HepG2 (cell line): ENCODE results near the gene SRF. TPM values are rescaled to one million over a fixed set of nuclear protein-coding genes. Genes with fewer than 3 reads are reported as not detected.

ENCODE experiments used
- NR2F6 ChIP-seq, 2 experiments: IDR thresholded peaks; 2 replicates each; pipeline ENCODE4 v1.6.1; 2016; ENCODE audit warnings: antibody characterized with exemption in 1 of 2, mild to moderate bottlenecking in 1 of 2
- RAD51 ChIP-seq: fragments of 450-650 bp; IDR thresholded peaks from 2 replicates; pipeline ENCODE4 v1.6.1; 2016; ENCODE audit warnings: borderline replicate concordance
- RNF2 ChIP-seq: fragments of 450-650 bp; conservative IDR thresholded peaks from 2 replicates; pipeline ENCODE4 v1.6.1; 2016; ENCODE audit warnings: low read depth
- RORA ChIP-seq: sonication (generic); formaldehyde crosslinking; IDR thresholded peaks from 2 replicates; pipeline ENCODE4 v1.5.0; 2020; ENCODE audit warnings: mild to moderate bottlenecking, missing genetic modification reagents, moderate library complexity
- SP1 ChIP-seq, 2 experiments: fragments of 450-650 bp in 1 of 2; sonication (generic) in 1 of 2; formaldehyde crosslinking in 1 of 2; IDR thresholded peaks; 2 replicates each; pipeline versions ENCODE4 v1.4.0 to v1.6.1; 2016 to 2020; ENCODE audit warnings: missing genetic modification reagents in 1 of 2
- TAF1 ChIP-seq: sonication (generic); formaldehyde crosslinking; IDR thresholded peaks from 2 replicates; pipeline ENCODE4 v1.4.0; 2020; ENCODE audit warnings: missing genetic modification reagents
- ZNF101 ChIP-seq: sonication (generic); formaldehyde crosslinking; IDR thresholded peaks from 2 replicates; pipeline ENCODE4 v1.4.0; 2020; ENCODE audit warnings: mild to moderate bottlenecking, low read depth, missing genetic modification reagents, borderline replicate concordance
- ZNF44 ChIP-seq: sonication (generic); formaldehyde crosslinking; IDR thresholded peaks from 2 replicates; pipeline ENCODE4 v1.5.1; 2020; ENCODE audit warnings: mild to moderate bottlenecking, missing genetic modification reagents
- ZNF451 ChIP-seq: sonication (generic); formaldehyde crosslinking; IDR thresholded peaks from 2 replicates; pipeline ENCODE4 v1.5.0; 2020; ENCODE audit warnings: mild to moderate bottlenecking, missing genetic modification reagents
- ZNF572 ChIP-seq: sonication (generic); formaldehyde crosslinking; IDR thresholded peaks from 2 replicates; pipeline ENCODE4 v1.5.1; 2020; ENCODE audit warnings: mild to moderate bottlenecking, missing genetic modification reagents
- ZNF660 ChIP-seq: sonication (generic); formaldehyde crosslinking; IDR thresholded peaks from 2 replicates; pipeline ENCODE4 v1.5.1; 2020; ENCODE audit warnings: mild to moderate bottlenecking, low read depth, missing genetic modification reagents, borderline replicate concordance
- ZNF737 ChIP-seq: sonication (generic); formaldehyde crosslinking; IDR thresholded peaks from 2 replicates; pipeline ENCODE4 v1.5.0; 2020; ENCODE audit warnings: missing genetic modification reagents, mild to moderate bottlenecking, borderline replicate concordance
- ZNF816 ChIP-seq: sonication (generic); formaldehyde crosslinking; IDR thresholded peaks from 2 replicates; pipeline ENCODE4 v1.8.0; 2022; ENCODE audit warnings: missing genetic modification reagents, mild to moderate bottlenecking, borderline replicate concordance
- ZSCAN21 ChIP-seq: sonication (generic); formaldehyde crosslinking; IDR thresholded peaks from 2 replicates; pipeline ENCODE4 v1.8.0; 2022; ENCODE audit warnings: mild to moderate bottlenecking, missing genetic modification reagents, moderate library complexity, borderline replicate concordance
- ZSCAN29 ChIP-seq: sonication (generic); formaldehyde crosslinking; conservative IDR thresholded peaks from 2 replicates; pipeline ENCODE4 v1.4.0; 2020; ENCODE audit warnings: mild to moderate bottlenecking, missing genetic modification reagents
- polyA plus RNA-seq, 8 experiments: library from polyadenylated mRNA; depleted of rRNA in 3 of 8; stranded (reverse) in 7 of 8; unstranded in 1 of 8; fragments of >200 nt; fragmentation: Illumina TruSeq in 4 of 8; extraction: Trizol in 4 of 8; gene quantifications; 2 replicates each; pipeline versions ENCODE4 v1.2.1 to v1.2.3, GENCODE V29; 2011 to 2016; ENCODE audit warnings: low read depth in 4 of 8, missing spikeins in 1 of 8, mixed read lengths in 1 of 8; ENCODE audit not compliant: insufficient read depth in 1 of 8
- total RNA-seq, 5 experiments: library from RNA; depleted of rRNA; stranded (reverse); fragments of >200 nt; fragmentation: Illumina TruSeq; extraction: Trizol; gene quantifications; 2 replicates each; pipeline ENCODE4 v1.2.3, GENCODE V29; 2016; ENCODE audit warnings: low read depth in 1 of 5
- TF ChIP-seq, protein P1 (sequence below): sonication (generic); formaldehyde crosslinking; IDR thresholded peaks from 2 replicates; pipeline ENCODE4 v1.8.1; 2023; ENCODE audit warnings: mild to moderate bottlenecking, inconsistent platforms, moderate library complexity, missing genetic modification reagents, borderline replicate concordance
- TF ChIP-seq, protein P2 (sequence below): sonication (generic); formaldehyde crosslinking; IDR thresholded peaks from 2 replicates; pipeline ENCODE4 v1.9.0; 2021; ENCODE audit warnings: missing genetic modification reagents, borderline replicate concordance
- TF ChIP-seq, protein P3 (sequence below): sonication (generic); formaldehyde crosslinking; IDR thresholded peaks from 2 replicates; pipeline ENCODE4 v1.5.1; 2020; ENCODE audit warnings: mild to moderate bottlenecking, missing genetic modification reagents, moderate library complexity
- TF ChIP-seq, protein P4 (sequence below): sonication (generic); formaldehyde crosslinking; IDR thresholded peaks from 2 replicates; pipeline ENCODE4 v1.4.0; 2020; ENCODE audit warnings: missing genetic modification reagents
- TF ChIP-seq, protein P5 (sequence below): IDR thresholded peaks from 2 replicates; pipeline ENCODE4 v1.6.1; 2016; ENCODE audit warnings: mild to moderate bottlenecking
- TF ChIP-seq, protein P6 (sequence below): sonication (generic); formaldehyde crosslinking; IDR thresholded peaks from 2 replicates; pipeline ENCODE4 v1.4.0; 2020; ENCODE audit warnings: missing genetic modification reagents, low read depth, mild to moderate bottlenecking, borderline replicate concordance

The SRF gene
- total and polyA plus RNA-seq, 2 of the 13 experiments (the other 11 are each of a cell fraction or from before 2014, with no cell fraction given) = 25.5 to 44.1 TPM

DNA sequence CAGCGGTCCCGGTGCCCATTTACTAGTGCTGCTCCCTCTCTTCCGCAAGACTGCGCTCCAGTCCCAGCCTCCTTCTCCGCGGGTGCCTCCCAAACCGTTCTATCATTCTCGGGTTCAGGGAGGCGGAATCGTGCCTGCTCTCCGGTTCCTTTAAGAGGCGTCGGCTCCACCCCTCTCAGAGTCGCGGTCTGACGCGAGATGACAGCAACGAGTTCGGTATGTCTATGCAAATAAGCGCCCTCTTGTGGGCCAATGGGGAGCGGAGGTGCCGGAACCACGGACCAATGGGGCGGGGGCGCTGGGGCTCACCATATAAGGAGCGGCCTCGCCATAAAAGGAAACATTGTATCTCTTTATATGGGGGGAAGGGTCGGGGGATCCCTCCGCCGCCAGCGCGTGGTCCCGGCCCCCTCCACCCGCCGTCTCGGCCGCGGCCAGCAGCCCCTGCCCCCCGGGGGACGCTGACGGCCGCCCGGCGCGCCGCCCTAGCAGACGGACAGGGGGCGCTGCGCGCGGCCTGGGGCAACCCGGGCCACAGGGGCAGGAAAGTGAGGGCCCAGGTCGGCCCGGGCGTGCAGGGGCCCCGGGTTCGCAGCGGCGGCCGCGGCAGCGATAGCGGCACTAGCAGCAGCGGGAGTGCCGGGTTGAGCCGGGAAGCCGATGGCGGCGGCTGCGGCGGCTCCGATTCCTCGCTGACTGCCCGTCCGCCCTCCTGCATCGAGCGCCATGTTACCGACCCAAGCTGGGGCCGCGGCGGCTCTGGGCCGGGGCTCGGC, at the start of gene SRF (continued):
- TF ChIP-seq RORA = no peak
- TF ChIP-seq TAF1 (CRISPR knock-in tag) = peak; percentile 55; the same call in 1 of the 2 replicates
- TF ChIP-seq, protein P1, sequence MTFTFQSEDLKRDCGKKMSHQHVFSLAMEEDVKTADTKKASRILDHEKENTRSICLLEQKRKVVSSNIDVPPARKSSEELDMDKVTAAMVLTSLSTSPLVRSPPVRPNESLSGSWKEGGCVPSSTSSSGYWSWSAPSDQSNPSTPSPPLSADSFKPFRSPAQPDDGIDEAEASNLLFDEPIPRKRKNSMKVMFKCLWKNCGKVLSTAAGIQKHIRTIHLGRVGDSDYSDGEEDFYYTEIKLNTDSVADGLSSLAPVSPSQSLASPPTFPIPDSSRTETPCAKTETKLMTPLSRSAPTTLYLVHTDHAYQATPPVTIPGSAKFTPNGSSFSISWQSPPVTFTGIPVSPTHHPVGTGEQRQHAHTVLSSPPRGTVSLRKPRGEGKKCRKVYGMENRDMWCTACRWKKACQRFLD (CRISPR knock-in tag) = peak; percentile 36; the same call in 1 of the 2 replicates
- peak; percentile 76 for TF ChIP-seq ZNF451 (CRISPR knock-in tag)
- no peak for TF ChIP-seq SP1 (IDR thresholded peaks at IDR 0.05)
- TF ChIP-seq SP1 (CRISPR knock-in tag; IDR thresholded peaks at IDR 0.05) = peak; percentile 41; the same call in 1 of the 2 replicates
- TF ChIP-seq, protein P2, sequence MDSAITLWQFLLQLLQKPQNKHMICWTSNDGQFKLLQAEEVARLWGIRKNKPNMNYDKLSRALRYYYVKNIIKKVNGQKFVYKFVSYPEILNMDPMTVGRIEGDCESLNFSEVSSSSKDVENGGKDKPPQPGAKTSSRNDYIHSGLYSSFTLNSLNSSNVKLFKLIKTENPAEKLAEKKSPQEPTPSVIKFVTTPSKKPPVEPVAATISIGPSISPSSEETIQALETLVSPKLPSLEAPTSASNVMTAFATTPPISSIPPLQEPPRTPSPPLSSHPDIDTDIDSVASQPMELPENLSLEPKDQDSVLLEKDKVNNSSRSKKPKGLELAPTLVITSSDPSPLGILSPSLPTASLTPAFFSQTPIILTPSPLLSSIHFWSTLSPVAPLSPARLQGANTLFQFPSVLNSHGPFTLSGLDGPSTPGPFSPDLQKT (CRISPR knock-in tag) = 0 out of 2 replicates have a peak, but pooled peaks have one; percentile 35
- TF ChIP-seq ZNF572 = no peak
- TF ChIP-seq ZNF737 (CRISPR knock-in tag) = no peak
- TF ChIP-seq, protein P3, sequence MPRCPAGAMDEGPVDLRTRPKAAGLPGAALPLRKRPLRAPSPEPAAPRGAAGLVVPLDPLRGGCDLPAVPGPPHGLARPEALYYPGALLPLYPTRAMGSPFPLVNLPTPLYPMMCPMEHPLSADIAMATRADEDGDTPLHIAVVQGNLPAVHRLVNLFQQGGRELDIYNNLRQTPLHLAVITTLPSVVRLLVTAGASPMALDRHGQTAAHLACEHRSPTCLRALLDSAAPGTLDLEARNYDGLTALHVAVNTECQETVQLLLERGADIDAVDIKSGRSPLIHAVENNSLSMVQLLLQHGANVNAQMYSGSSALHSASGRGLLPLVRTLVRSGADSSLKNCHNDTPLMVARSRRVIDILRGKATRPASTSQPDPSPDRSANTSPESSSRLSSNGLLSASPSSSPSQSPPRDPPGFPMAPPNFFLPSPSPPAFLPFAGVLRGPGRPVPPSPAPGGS (CRISPR knock-in tag) = peak; percentile 78
- TF ChIP-seq ZSCAN21 = peak; percentile 79; the same call in 1 of the 2 replicates
- no peak for TF ChIP-seq RAD51
- TF ChIP-seq, protein P4, sequence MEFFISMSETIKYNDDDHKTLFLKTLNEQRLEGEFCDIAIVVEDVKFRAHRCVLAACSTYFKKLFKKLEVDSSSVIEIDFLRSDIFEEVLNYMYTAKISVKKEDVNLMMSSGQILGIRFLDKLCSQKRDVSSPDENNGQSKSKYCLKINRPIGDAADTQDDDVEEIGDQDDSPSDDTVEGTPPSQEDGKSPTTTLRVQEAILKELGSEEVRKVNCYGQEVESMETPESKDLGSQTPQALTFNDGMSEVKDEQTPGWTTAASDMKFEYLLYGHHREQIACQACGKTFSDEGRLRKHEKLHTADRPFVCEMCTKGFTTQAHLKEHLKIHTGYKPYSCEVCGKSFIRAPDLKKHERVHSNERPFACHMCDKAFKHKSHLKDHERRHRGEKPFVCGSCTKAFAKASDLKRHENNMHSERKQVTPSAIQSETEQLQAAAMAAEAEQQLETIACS (CRISPR knock-in tag) = no peak
- no peak for TF ChIP-seq ZNF44 (CRISPR knock-in tag)
- TF ChIP-seq ZNF101 (CRISPR knock-in tag) = peak; percentile 56; the same call in 1 of the 2 replicates
- TF ChIP-seq, protein P5, sequence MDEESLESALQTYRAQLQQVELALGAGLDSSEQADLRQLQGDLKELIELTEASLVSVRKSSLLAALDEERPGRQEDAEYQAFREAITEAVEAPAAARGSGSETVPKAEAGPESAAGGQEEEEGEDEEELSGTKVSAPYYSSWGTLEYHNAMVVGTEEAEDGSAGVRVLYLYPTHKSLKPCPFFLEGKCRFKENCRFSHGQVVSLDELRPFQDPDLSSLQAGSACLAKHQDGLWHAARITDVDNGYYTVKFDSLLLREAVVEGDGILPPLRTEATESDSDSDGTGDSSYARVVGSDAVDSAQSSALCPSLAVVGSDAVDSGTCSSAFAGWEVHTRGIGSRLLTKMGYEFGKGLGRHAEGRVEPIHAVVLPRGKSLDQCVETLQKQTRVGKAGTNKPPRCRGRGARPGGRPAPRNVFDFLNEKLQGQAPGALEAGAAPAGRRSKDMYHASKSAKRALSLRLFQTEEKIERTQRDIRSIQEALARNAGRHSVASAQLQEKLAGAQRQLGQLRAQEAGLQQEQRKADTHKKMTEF (CRISPR knock-in tag) = peak; percentile 48; the same call in 1 of the 2 replicates
- TF ChIP-seq RNF2 = peak; percentile 71; the same call in 1 of the 2 replicates
- TF ChIP-seq ZNF816 (CRISPR knock-in tag) = peak; percentile 58; the same call in 1 of the 2 replicates
- no peak for TF ChIP-seq NR2F6 (IDR thresholded peaks at IDR 0.05)
- TF ChIP-seq NR2F6 (CRISPR knock-in tag; IDR thresholded peaks at IDR 0.05) = no peak
- TF ChIP-seq, protein P6, sequence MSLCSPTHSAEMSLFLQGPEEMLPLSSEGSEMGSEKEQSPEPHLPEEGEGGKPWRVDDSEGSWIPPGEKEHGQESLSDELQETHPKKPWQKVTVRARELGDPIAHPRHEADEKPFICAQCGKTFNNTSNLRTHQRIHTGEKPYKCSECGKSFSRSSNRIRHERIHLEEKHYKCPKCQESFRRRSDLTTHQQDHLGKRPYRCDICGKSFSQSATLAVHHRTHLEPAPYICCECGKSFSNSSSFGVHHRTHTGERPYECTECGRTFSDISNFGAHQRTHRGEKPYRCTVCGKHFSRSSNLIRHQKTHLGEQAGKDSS (CRISPR knock-in tag) = 0 out of 2 replicates have a peak, but pooled peaks have one; percentile 29
- TF ChIP-seq ZNF660 (CRISPR knock-in tag) = no peak
- no peak; the same call in 1 of the 2 replicates for TF ChIP-seq ZSCAN29 (CRISPR knock-in tag)
